ENCODE measurements around the gene HDAC9.

HDAC9 gene

DNA sequence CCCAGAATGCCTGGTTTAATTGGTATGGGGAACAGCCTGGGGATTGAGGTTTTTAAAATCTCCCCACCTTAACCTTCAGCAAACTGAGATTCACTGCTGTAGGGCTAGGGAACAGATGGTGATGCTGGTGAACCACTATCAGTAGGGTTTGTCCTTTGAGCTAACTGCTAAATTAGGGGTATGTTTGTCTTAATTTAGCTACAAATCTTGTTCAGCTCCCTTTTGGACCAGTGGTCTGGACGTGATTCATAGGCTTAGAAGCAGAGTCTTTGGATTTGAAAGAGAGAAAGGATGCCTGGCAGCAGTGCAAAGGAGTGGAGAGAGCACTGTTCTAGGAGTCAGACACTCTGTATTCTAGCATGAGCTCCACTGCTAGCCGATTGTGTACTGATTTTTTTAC lies 2.8 kb downstream of the HDAC9 start:
- no peak for DNase-seq (ENCODE audit: low read depth in 1 of 2, low spot score in 1 of 2)
- in situ Hi-C loops (cut with HindIII; ENCODE audit: low pct_unique_long_range_greater_than_20kb, low sequenced_read_pairs): no loop called here
- TF ChIP-seq JUND (IDR thresholded peaks at IDR 0.05; ENCODE audit: low read depth): no peak

DNA sequence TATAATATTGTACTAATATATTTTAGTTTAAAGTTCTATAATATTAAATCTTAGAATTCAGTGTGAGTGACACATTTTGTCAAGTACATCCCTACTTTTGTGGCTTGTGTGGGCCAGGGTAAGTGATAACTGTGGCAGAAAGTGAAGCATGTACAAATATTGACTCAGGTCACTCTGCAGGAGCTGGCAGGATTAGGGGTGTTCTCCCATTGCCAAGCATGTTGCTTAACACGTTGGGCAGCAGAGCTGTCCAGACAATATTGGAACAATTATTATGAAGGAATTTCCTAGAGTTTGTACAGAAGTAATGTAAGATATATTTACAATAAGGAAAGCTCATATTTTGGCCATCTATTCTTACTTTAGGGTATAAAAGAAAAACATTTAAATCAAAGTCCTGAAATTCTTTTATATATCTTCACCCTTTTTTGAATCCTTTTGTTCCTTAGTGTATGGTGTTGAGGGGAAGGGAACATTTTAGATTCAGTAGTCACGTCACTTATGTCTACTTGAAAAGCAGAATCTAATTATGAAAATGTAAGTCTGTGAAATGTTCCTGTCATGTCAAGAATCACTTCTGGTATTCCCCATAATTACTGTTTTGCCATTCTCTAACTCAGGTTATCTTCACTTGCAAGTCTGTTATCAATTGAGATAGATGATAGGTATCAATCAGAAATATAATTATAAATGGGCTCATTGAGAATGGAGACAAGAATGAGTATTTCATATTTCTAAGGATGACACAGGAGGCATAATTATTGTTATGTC lies 4.0 kb downstream of the HDAC9 start:
- peak; percentile 20 to 84 for DNase-seq (ENCODE audit: low read depth in 1 of 2, low spot score in 1 of 2)
- in situ Hi-C loops (cut with HindIII; ENCODE audit: low pct_unique_long_range_greater_than_20kb, low sequenced_read_pairs): no loop called here
- peak; percentile 54; the same call in 1 of the 2 replicates for TF ChIP-seq JUND (IDR thresholded peaks at IDR 0.05; ENCODE audit: low read depth)

GRCh38 chr7:18503126-18503866 lies 7.7 kb downstream of the HDAC9 start:
- in situ Hi-C loops (cut with HindIII; ENCODE audit: low pct_unique_long_range_greater_than_20kb, low sequenced_read_pairs): no loop called here
- no peak for TF ChIP-seq JUND (IDR thresholded peaks at IDR 0.05; ENCODE audit: low read depth)
- no peak for DNase-seq (ENCODE audit: low read depth in 1 of 2, low spot score in 1 of 2)

DNA sequence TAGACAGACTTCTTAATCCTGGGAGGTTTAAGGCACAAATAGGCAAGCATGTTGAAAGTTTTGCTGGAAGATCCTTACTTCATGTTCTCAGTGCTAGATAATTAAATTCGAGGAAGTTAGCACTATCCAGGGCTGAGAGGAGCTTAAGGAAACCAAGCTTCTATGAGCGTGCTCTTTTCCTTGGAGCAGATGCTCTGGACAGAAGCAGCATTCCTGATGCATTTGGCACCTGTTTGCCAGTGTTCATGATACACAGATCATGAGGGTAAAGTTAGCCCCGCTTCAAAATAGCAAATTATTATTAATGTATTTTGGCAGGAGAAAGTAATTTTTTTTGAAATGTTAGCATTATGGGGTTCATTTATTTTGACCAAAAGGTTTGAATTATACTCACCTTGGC lies 9.4 kb downstream of the HDAC9 start:
- no peak for TF ChIP-seq JUND (IDR thresholded peaks at IDR 0.05; ENCODE audit: low read depth)
- DNase-seq (ENCODE audit: low read depth in 1 of 2, low spot score in 1 of 2): no peak
- in situ Hi-C loops (cut with HindIII; ENCODE audit: low pct_unique_long_range_greater_than_20kb, low sequenced_read_pairs): no loop called here

GRCh38 chr7:18505870-18506460 lies 10.4 kb downstream of the HDAC9 start:
- in situ Hi-C loops (cut with HindIII; ENCODE audit: low pct_unique_long_range_greater_than_20kb, low sequenced_read_pairs): no loop called here
- DNase-seq (ENCODE audit: low read depth in 1 of 2, low spot score in 1 of 2): no peak
- no peak for TF ChIP-seq JUND (IDR thresholded peaks at IDR 0.05; ENCODE audit: low read depth)

DNA sequence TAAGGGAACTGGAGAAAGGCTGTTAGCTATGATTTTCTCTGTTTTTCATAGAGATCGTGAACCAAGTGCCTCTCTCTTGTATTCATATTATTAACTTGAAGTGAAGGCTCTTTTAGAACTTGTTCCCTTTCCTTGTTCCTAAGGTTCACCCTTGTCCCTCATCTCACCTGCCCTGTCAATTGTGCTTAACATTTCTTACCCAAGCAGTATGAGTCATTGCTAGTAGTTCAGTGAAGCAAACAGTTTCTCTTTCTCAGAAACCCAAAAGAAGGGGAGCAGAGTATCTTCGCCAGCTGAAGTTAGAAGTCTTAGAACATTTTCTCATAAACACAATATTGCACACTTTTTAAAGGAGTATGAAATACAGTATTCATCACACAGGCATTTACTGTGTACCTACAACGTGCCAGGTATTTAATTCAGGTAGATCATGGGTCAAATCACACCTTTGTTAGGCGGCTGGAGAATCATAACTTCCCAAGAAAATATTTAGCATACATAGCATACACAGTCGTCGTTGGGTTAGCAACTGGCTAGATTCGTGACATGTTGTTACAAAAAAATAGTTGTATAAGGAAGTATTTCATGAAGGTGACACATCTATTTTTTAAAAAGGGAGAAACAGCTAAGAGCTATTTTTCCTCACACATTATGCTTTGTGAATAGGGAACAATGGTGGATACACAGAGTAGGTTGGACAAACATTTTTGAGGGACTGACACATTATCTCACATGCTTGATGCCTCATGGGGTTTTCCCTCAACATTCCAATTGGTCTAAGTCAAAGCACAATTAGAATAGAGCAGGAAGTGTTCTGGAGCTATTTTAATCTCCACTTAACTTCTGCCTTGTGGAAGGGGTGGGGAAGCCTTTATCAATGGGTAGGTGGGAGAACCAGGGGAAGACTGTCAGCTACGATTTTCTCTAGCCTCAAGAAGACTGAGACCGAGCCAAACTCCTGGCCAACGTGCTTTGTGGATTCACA lies 13.2 kb downstream of the HDAC9 start:
- TF ChIP-seq JUND (IDR thresholded peaks at IDR 0.05; ENCODE audit: low read depth): peak; percentile 13; the same call in 1 of the 2 replicates
- in situ Hi-C loops (cut with HindIII; ENCODE audit: low pct_unique_long_range_greater_than_20kb, low sequenced_read_pairs): no loop called here
- DNase-seq (ENCODE audit: low read depth in 1 of 2, low spot score in 1 of 2): peak in 1 of 2 experiments; percentile 69

DNA sequence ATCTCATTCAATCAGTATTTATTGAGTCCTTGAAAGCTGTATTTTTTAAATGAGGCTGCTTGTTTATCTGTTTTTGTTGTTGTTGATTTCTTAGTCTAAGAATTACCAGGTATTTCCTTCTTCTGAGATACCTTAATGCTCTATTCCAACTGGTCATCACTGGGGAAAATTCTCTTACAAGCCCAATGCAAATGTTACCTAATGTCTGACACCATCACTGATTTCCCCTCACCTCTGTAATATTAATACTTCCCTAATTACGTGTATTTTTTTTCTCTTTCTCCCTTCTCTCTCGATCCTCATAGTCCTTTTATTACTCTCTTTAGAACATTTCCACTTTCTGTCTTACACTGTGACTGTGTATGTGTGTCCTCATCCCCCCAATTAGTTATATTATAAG lies 13.9 kb downstream of the HDAC9 start:
- DNase-seq (ENCODE audit: low read depth in 1 of 2, low spot score in 1 of 2): no peak
- no peak for TF ChIP-seq JUND (IDR thresholded peaks at IDR 0.05; ENCODE audit: low read depth)
- in situ Hi-C loops (cut with HindIII; ENCODE audit: low pct_unique_long_range_greater_than_20kb, low sequenced_read_pairs): no loop called here

DNA sequence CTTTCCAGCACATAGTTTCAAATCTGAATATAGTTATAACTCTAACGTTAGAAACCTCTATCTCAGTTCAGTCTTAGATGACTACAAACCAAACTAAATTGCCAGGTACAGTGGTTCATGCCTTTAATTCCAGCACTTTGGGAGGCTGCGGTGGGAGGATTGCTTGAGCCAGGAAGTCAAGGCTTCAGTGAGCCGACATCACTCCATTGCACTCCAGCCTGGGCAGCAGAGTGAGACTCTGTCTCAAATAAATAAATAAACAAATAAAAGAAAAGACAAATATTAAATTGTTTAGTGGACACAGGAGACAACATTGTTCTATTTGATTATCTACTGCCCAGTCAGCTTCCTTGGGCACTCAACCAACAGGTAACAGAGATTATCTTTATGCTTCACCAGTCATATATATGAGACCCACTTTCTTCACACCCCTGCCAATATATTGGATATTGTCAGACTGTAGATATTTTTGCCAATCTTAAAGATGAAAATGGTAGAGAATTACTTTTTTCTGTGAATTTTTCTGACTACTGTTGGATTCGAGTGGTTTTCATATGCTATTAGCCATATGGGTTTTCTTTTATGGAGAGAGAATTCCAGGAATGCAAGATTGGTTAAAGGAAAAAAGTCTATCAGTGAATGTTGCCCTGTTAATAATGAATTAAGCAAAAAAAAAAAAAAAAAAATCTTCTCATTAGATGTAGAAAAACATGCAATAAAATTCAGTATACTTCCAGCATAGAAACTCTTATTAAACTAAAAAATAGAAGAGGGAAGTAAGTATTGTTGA lies 16.0 kb downstream of the HDAC9 start:
- in situ Hi-C loops (cut with HindIII; ENCODE audit: low pct_unique_long_range_greater_than_20kb, low sequenced_read_pairs): no loop called here
- no peak for TF ChIP-seq JUND (IDR thresholded peaks at IDR 0.05; ENCODE audit: low read depth)
- no peak for DNase-seq (ENCODE audit: low read depth in 1 of 2, low spot score in 1 of 2)

- no peak for DNase-seq (ENCODE audit: low read depth in 1 of 2, low spot score in 1 of 2)
- TF ChIP-seq JUND (IDR thresholded peaks at IDR 0.05; ENCODE audit: low read depth): no peak
- in situ Hi-C loops (cut with HindIII; ENCODE audit: low pct_unique_long_range_greater_than_20kb, low sequenced_read_pairs): no loop called here
These were observed 17.8 kb downstream of the HDAC9 start for GRCh38 chr7:18513343-18513742.

GRCh38 chr7:18515067-18515466 lies 19.5 kb downstream of the HDAC9 start:
- in situ Hi-C loops (cut with HindIII; ENCODE audit: low pct_unique_long_range_greater_than_20kb, low sequenced_read_pairs): no loop called here
- no peak for TF ChIP-seq JUND (IDR thresholded peaks at IDR 0.05; ENCODE audit: low read depth)
- no peak for DNase-seq (ENCODE audit: low read depth in 1 of 2, low spot score in 1 of 2)

GRCh38 chr7:18517646-18518045 lies 22.1 kb downstream of the HDAC9 start:
- in situ Hi-C loops (cut with HindIII; ENCODE audit: low pct_unique_long_range_greater_than_20kb, low sequenced_read_pairs): no loop called here
- DNase-seq (ENCODE audit: low read depth in 1 of 2, low spot score in 1 of 2): no peak
- no peak for TF ChIP-seq JUND (IDR thresholded peaks at IDR 0.05; ENCODE audit: low read depth)

Measured in T47D (cell line).